GM19023 (cell line): ENCODE data around the gene KRT3.
"Not testable (repeated sequence)": the region's sequence is repeated elsewhere in the genome, so short reads cannot be mapped to it uniquely, and the experiment has no call there.

Source experiments
- ATAC-seq: cut with Tn5 transposase; IDR thresholded peaks from one replicate; pipeline ENCODE4 v1.9.1; 2021; ENCODE audit warnings: mild to moderate bottlenecking, moderate library complexity; ENCODE audit not compliant: unreplicated experiment

The KRT3 gene

DNA sequence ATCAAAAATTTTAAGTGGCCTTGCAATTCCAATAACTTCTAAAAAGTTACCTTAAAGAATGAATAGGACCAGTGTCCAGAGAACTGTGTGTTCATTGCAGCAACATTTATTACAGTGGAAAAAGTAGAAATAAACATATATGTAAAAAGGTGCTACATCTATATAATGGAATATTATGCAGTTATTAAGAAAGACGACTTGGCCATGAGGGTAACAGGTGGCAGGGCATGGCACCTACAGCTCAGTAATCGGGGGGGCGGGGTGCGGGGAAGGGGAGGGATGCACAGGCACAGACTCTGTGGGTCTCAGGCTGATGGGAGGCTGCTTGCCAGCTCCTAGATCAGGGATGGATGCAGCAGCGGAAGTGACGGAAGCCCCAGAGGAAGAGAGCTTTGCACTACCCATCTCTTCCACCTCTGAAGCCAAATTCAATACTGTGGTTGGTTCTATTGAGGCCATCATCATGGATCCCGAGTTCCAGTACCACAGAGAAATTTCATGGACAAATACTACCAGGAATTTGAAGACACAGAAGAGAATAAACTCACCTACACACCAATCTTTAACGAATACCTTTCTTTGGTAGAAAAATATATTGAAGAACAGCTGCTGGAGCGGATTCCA is 32.8 kb downstream of the KRT3 start:
- no peak for ATAC-seq

DNA sequence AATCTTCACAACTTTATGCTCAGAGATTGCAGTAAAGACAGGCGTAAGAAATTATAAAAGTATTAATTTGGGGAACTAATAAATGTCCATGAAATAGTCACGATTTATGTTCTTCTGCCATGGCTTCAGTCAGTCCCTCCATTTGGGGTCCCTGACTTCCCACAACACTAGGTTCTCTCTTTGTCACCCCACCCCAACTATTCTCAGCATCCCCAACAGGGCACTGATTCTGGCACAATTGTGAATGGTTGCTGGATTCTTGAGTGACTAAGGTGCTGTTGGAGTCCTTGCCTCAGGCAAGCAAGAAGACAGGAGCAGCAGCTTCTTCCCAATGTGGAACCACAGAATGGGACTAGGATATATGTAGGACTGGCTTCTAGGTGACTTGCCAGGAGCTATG is 34.1 kb downstream of the KRT3 start:
- no peak for ATAC-seq

DNA sequence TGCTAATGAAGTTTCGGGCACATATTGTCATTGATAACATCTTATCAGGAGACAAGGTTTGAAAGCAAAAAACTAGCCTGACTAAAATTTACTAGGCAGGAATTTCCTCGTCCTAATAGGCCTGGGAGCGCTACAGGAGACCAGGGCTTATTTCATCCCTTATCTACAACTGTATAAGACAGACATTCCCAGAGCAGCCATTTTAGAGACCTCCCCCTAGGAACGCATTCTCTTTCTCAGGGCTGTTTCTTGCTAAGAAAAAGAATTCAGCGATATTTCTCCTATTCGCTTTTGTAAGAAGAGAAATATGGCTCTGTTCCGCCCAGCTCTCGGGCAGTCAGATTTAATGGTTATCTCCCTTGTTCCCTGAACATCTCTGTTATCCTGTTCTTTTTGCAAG is 34.7 kb downstream of the KRT3 start:
- not testable (repeated sequence) for ATAC-seq

DNA sequence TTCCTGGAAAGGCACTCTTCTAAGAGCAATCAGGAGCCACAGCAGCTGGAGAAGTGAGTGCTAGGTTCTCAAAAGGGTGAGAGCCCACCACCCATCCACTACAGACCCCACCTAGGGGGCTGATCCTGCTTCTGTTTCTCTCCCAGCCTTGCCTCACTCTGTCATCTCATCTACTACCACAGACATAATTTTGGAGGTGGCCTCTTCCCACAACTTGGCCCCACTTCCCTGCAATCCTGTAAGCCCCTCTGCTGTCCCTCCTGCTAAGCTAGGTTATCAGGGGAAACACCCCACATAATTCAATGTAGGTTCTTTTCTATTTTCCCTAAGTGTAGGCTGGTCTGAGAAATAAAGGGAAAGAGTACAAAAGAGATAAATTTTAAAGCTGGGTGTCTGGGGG is 35.3 kb downstream of the KRT3 start:
- ATAC-seq, result no peak

DNA sequence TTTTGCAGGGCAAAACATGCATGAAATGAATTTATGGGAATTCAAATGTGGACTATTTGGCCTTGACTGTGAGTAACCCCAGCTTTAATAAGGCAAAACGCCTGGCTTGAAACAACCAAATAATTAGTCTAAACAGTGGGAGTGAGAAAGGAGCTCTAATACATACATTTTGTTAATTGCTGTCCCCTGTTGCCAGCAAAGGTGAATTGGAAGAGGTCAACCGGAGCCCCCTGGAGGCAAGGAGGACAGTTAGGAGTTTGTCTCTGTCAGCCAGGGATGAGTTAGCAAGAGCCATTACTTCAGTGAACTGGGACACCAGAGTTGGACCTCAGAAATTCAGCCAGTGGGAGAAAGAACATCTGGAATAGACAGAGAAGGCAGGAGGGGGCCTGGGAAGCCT is 36.2 kb downstream of the KRT3 start:
- ATAC-seq, result no peak

DNA sequence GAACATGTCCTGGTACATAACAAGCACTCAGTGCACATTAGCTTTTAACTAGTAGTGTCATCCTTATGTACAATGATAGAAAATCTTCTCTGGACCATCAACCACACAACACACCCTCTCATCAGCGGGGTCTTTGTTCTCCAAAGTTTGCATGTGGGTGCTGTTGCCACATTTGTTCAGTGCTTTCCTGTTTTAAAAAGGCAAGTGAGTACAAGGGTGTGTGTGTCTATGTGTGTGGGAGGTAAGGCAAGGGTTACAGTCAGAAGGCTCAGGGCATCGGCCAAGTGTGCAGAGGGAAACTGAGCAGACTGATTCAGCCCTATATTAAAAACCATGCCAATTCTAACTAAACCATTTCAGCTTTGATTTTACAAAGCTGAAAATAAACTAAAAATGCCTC is 36.7 kb downstream of the KRT3 start:
- no peak for ATAC-seq

DNA sequence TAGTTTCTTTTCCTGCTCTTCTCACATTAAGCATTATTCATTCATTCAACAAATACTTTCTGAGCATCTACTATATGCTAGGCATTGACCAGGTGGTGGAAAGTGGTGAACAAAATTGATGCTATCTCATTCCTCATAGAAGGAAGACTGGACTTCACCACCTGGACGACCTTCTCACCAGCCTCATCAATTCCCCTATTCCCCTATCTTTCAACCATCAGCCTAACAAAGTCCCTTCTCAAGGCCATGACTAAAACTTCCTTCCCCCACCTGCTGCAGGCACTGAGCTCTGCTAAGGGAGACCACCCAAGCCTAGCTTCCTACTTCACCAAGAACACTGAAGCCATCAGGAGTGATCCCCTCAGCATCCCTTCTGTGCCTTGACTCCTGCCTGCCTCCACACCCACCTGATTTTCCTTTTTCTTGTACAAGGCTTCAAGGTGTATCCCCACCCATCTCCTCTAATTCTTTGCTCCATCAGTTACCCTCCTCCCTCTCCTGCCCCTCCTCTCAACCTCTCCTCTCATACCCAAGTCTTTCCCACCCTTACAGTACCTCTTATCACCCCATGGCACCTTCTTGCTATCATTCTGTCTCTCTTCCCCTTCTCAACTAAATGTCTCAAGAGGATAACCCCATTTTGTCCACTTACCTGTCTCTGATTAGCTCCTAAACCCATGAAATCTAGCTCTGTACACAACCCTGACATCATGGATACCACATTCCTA is 38.3 kb downstream of the KRT3 start:
- ATAC-seq, result no peak

DNA sequence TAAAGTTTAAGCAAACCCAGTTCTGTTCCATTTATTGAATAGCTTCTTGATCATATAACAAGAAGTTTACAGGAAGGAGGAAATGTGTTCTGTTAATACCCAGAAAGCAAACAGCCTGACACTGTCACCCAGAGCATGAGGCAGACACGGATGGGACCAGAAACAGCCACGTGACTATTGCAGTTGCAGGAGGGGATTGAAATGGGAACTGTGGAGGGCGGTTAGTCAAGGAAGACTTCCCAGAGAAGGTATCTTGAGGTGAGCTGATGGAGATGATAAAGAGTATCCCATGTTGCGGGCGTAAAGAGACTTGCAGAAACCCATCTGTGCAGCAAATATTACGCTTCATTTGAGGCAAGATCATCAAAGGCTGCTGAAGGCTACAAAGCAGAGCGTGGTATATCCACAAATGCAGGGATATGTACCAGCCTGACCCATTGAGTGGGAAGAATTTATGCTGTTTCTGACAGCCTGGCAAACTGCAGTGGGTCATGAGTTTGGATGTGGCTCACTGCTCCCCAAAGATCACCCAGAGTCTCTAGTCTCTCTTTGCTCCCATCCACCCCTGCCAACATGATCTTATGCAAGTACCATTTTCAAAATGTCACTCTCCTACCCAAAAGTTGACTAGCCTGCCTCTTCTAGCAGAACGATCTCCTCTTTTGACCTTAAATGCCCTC is 39.5 kb downstream of the KRT3 start:
- no peak for ATAC-seq

DNA sequence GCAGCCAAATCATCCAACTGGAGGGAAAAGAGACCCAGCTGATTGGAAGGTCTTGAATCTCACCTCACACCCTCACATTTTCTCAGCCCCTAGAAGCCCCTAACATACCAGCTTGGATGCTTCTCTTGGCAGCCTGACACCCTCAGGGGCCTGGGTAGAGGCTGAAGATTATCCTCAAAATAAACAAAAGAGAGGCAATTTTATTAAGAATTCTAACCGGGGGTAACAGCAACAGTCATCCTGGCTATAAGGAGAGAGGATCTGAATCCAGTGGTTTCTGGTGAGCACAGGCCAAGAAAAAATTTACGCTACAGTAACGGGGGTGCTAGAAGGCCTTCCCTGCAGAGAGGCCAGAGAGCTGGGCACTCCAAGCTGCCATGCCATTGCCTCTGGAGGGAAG is 40.4 kb downstream of the KRT3 start:
- ATAC-seq, result no peak

DNA sequence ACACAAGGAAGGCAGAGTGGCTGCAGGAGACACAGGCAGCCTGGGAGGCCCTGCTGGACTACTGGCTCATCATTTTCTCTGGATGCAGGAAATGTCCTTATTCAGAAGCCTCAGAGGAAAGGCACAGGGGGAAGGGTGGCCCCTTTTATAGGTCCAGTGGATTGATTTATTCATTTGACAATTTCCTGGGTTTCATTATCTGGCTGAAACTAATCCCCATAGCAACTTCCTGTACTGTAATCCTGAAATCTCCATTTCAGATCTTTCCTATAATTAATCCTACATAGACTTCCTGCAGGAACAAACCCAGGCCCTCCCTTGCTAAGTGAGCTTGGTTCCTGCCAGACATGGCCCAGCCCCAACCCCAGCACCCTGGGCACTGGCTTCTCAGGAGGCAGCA is 41.8 kb downstream of the KRT3 start:
- no peak for ATAC-seq

DNA sequence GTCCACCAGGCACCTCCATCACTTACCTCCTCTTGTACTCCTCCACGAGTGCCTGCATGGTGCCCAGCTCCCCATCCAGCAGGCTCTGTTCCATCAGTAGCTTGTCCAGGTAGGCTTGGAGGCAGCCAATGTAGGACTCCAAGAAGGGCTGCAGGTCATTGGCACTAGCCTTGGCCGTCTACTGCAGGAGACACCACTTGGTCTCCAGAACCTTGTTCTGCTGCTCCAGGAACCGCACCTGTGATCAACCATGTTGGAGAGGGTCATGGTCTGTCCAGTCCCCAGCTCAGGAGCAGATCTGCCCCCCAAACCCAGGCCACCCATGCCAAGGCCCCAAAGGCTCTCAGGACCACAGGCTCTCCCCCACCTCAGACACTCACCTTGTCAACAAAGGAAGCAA is 42.6 kb downstream of the KRT3 start:
- ATAC-seq, result no peak

DNA sequence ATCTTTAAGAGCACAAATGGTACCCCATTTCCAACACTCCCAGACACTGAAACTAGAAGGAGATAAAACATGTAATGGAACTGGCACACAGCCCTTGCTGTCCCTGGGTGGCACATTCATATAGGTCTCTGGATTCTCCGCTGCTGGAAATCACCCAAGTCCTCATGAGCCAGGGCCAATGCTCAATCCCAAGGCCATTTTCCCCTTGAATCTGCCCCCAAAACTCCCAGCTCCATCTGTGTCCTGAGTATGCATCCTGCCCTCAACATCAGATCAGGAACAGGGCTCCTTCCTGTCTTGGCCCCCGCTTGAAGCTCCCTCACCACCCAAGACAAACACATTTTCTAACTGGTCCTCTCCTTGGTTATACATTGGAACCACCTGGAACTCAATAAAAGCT is 43.4 kb downstream of the KRT3 start:
- ATAC-seq, result no peak

DNA sequence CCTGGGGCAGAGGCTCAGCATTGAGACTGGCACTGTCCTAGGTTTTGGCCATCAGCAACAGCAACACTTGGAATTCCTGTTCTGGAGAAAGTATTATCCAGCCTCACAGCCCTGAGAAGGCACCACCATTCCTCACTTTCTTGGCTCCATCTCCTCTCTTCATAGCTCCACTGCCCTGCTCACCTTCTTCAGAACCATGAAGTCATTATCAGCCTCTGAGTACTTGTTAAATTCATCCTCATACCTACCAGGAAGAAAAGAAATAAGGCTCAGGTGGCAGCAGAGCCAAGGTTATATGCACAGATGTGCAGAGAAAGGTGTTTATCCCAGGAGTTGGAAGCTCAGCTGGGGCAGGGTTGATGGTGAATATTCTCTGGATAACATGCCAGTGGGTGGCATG is 44.1 kb downstream of the KRT3 start:
- no peak for ATAC-seq

DNA sequence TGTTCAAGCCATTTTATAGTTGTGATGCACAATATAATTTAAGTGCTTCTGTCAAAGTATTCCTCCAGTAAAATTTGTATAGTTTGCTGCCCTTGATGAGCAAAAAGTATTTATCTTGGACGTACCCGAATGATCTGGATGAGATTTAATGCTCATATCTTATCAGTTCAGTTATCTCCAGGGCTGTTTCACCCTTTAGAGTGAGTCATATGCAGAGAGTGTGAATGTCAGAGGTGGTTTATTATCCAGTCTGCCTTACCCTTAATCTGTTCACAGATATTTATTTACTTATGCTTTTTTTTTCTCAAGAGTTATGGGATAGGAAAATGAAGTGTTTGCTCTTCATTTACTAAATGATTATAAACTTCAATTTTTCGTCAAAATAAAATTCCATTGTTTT is 45.4 kb downstream of the KRT3 start:
- ATAC-seq, result not testable (repeated sequence)

DNA sequence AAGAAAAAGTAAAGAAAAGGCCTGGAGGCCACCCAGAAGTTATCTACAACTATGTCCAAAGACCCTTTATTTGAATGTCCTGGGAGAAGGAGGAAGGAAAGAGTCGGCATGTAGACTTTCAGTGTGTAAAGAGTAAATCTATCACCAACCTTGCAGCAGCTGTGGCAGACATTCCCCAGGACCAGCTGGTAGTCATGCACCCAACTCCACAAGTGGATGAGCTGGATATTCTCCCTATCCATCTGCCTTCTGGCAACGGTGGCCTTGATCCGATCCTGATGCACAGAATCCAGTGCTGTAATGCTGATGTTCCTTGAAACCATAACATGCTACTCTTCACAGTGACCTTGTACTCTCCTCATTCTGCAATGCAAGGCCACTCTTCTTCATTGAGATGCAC is 46.1 kb downstream of the KRT3 start:
- no peak for ATAC-seq

DNA sequence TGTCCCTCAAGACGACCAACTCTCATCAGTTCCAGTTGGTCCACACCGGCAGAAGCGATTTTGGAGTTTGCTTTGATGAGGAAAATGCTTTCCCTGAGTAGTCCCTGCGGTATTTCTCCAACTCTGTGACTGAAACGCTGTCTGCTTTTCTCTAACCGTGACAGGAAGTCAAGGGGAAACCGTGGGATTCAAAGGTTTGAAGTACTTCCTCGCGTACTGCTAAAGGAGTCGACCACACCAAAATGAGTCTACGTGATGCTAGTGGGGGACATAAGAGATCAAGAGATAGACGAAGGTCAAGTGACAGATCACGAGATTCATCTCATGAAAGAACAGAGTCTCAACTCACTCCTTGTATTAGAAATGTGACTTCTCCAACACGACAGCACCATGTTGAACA is 47.3 kb downstream of the KRT3 start:
- ATAC-seq, result no peak

DNA sequence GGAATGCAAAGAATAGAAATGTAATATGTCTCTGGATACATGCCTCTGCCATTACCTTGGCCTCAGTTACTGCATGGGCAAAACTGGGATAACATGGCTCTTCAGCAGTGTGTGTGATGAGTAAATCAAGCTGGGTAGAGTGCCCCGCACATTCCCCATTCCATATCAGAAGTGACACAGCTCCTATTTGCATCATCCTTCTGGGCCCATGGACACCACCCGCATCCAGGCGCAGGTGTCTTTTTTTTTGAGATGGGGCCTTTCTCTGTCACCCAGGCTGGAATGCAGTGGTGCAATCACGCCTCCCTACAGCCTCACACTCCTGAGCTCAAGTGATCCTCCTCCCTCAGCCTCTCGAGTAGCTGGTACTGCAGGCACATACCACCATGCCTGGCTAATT is 50.4 kb downstream of the KRT3 start:
- no peak for ATAC-seq

DNA sequence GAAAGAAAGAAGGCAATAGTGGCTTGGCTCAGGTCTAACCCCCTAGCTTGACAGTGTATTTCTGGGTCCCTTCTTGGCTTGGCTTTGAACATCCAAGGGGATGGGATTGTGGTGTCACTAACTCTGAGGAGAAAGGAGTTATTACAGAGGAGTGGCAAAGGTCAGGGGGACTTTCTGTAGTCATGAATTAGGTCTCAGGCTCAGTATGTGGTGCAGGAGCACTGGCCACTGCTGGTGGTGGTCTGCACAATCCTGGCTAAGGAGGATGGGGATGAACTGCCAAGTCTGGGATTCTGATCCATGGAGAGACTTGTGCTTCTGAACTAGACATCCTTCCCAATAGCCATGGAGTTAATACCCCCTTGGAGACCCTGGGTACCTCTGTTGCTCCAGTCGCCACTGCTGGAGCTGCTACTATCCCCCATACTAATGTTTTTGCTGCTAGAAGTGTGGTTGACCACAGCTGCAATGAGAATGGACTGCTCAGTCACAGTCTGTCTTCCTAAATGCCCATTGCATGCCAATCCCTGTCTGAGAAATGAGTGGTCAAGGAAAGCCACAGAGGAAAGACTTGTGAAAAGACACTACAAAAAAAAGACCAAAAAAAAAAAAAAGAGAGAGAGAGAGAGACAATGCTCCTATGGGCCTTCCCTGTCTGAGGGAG is 51.3 kb downstream of the KRT3 start:
- no peak for ATAC-seq

DNA sequence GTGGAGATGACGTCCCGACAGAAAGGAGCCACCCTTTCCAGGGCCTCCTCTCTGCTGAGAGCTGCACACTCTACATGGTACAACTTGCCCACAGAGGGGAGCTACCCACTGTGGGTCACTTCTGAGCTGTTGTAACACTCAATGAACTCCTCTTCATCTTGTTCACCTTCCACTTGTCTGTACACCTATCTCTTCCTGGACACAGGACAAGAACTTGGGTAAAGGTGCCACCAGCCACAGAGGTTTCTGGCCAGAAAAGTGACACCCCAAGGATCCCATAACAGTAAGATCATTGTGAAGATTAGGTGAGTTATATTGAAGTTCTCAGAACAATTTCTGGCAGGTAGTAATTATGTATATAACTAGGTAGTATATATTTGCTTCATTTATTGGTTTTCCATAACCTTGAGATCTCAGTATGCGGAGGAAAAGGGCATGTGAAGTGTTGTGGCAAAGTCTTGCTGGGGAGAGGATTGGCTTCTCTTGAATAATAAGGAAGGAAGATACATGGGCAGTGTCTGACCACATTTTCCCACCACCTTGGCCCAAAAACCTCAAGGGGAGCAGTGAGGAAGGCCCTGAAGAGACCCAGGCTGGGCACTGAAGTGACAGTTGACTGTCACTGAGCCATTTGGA is 53.0 kb downstream of the KRT3 start:
- no peak for ATAC-seq

DNA sequence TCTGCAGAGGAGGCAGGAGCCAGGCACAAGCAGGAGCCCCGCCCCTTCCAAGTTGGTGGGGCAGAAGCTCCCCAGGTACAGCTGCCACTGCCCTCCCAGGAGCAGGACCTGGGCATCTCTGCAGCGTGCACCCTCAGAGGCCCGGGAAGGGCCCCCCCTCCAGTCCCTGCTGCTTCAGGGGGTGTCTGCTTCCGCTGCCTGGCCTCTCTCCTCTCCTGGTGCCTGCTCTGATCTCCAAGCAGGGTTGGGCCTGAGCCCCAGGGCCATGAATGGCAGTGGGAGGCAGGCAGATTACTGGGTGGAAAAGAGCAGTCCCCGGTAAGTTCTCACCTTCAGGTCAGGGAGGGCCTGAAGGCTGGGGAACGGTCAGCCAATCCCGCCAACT is 53.7 kb downstream of the KRT3 start:
- no peak for ATAC-seq

DNA sequence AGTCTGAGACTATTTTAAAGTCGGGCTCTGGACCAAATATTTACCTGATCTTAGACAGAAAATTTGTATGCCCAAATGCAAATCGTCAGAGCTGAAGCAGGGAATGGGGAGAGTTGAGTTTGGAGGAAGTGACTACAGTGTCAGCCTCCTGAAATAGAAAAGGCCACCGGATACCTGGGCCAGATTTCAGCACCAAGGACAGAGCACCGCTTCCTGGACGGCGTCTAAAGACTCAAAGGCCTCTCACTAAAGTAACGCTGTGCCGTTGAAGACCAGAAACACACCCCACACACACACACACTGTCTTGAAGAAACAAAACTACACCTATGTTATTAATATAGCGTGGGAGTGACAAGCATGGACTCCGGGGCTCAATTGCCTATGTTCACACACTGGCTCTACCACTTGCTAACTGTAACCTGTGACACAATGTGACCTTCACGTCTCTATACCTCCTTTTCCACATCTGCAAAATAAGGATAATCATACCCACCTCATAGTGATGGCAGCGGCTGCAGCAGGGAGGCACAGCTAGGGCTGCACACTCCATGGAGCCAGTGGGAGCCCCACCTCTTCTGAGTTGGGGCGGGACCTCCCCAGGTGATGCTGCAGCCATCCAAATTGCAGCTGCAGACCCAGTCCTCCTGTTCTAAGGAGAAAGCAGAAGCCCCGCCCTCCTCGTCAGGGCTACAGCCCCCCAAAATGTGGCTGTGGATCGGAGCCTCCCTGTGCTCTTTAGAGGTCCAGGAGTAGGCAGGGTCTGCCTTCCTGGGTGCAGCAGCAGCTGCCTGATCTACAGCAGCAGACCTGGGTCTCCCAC is 54.3 kb downstream of the KRT3 start:
- no peak for ATAC-seq
